ENCODE results near the gene SNAPC1.

- TF ChIP-seq ETV6 (conservative IDR thresholded peaks at IDR 0.05 in 1 of 2, IDR thresholded peaks at IDR 0.05 in 1 of 2; ENCODE audit: borderline replicate concordance in 1 of 2, low read depth in 1 of 2), result no peak
- TF ChIP-seq CTCF (IDR thresholded peaks at IDR 0.05 in 2 of 3, conservative IDR thresholded peaks at IDR 0.05 in 1 of 3; ENCODE audit: control insufficient read depth in 2 of 3, extremely low read depth in 1 of 3, insufficient read depth in 1 of 3, low read depth in 3 of 3, low read length in 3 of 3), result no peak
- TF ChIP-seq EP300 (IDR thresholded peaks at IDR 0.05; ENCODE audit: borderline replicate concordance in 1 of 2, control insufficient read depth in 1 of 2, low read depth in 2 of 2, low read length in 2 of 2), result no peak
- no peak for TF ChIP-seq REST (IDR thresholded peaks at IDR 0.05; ENCODE audit: low read depth, low read length)
- TF ChIP-seq USF2 (IDR thresholded peaks at IDR 0.05; ENCODE audit: borderline replicate concordance, low read depth, low read length), result no peak
- no peak for TF ChIP-seq CHD2 (IDR thresholded peaks at IDR 0.05; ENCODE audit: borderline replicate concordance, low read depth, low read length)
- TF ChIP-seq GABPA (IDR thresholded peaks at IDR 0.05; ENCODE audit: low read depth), result no peak
- no peak for TF ChIP-seq ZBTB4 (CRISPR knock-in tag; IDR thresholded peaks at IDR 0.05)
- TF ChIP-seq TAF1 (IDR thresholded peaks at IDR 0.05; ENCODE audit: borderline replicate concordance, low read depth, low read length), result no peak
- no peak for TF ChIP-seq BHLHE40 (IDR thresholded peaks at IDR 0.05; ENCODE audit: borderline replicate concordance in 1 of 2, low read depth in 2 of 2, low read length in 1 of 2)
Observed at GRCh38 chr14:61749867-61750266, 12.4 kb upstream of the SNAPC1 start.

All from GM12878 (cell line).